ENCODE results near the gene GIT2.

- TF ChIP-seq EP300 (IDR thresholded peaks at IDR 0.05), result no peak
- TF ChIP-seq, protein P1, sequence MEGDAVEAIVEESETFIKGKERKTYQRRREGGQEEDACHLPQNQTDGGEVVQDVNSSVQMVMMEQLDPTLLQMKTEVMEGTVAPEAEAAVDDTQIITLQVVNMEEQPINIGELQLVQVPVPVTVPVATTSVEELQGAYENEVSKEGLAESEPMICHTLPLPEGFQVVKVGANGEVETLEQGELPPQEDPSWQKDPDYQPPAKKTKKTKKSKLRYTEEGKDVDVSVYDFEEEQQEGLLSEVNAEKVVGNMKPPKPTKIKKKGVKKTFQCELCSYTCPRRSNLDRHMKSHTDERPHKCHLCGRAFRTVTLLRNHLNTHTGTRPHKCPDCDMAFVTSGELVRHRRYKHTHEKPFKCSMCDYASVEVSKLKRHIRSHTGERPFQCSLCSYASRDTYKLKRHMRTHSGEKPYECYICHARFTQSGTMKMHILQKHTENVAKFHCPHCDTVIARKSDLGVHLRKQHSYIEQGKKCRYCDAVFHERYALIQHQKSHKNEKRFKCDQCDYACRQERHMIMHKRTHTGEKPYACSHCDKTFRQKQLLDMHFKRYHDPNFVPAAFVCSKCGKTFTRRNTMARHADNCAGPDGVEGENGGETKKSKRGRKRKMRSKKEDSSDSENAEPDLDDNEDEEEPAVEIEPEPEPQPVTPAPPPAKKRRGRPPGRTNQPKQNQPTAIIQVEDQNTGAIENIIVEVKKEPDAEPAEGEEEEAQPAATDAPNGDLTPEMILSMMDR (IDR thresholded peaks at IDR 0.05), result no peak
- no peak for TF ChIP-seq POLR2A (IDR thresholded peaks at IDR 0.05)
- no peak for TF ChIP-seq POLR2AphosphoS5 (IDR thresholded peaks at IDR 0.05)
Measured at GRCh38 chr12:109943811-109944210, 52.4 kb downstream of the GIT2 start.
